Measurements from ENCODE around the gene UBFD1.

GRCh38 chr16:23581764-23582163, 24.2 kb downstream of the UBFD1 start:
- TF ChIP-seq CTCF (IDR thresholded peaks at IDR 0.05 in 2 of 3, conservative IDR thresholded peaks at IDR 0.05 in 1 of 3; ENCODE audit: borderline replicate concordance in 1 of 3, insufficient read depth in 1 of 3, low read depth in 2 of 3, low read length in 2 of 3) (no peak), EZH2phosphoT487 (IDR thresholded peaks at IDR 0.05; ENCODE audit: borderline replicate concordance) (no peak), POLR2AphosphoS5 (IDR thresholded peaks at IDR 0.05; ENCODE audit: low read depth, low read length) (no peak), POLR2A (IDR thresholded peaks at IDR 0.05; ENCODE audit: borderline replicate concordance, extremely low read depth, insufficient read depth, insufficient read length) (no peak), TCF7L2 (IDR thresholded peaks at IDR 0.05; ENCODE audit: borderline replicate concordance, extremely low read depth, insufficient read depth, insufficient read length) (no peak), EZH2 (IDR thresholded peaks at IDR 0.05) (no peak), SIN3A (IDR thresholded peaks at IDR 0.05; ENCODE audit: low read depth) (no peak), EGR1 (IDR thresholded peaks at IDR 0.05; ENCODE audit: low read depth) (no peak), RAD21 (IDR thresholded peaks at IDR 0.05; ENCODE audit: low read depth) (no peak), ZNF274 (IDR thresholded peaks at IDR 0.05; ENCODE audit: low read depth, low read length) (no peak)
- TF ChIP-seq, protein P1, sequence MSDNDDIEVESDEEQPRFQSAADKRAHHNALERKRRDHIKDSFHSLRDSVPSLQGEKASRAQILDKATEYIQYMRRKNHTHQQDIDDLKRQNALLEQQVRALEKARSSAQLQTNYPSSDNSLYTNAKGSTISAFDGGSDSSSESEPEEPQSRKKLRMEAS (IDR thresholded peaks at IDR 0.05) = no peak

Data from HCT116 (cell line).